GM18526 (cell line): ENCODE measurements around the gene ACTN1.

Source experiments
- POLR2A ChIP-seq: IDR thresholded peaks from 3 replicates; pipeline ENCODE4 v1.6.1; 2011; ENCODE audit not compliant: insufficient read length; ENCODE audit errors: extremely low read depth

ACTN1 gene

DNA sequence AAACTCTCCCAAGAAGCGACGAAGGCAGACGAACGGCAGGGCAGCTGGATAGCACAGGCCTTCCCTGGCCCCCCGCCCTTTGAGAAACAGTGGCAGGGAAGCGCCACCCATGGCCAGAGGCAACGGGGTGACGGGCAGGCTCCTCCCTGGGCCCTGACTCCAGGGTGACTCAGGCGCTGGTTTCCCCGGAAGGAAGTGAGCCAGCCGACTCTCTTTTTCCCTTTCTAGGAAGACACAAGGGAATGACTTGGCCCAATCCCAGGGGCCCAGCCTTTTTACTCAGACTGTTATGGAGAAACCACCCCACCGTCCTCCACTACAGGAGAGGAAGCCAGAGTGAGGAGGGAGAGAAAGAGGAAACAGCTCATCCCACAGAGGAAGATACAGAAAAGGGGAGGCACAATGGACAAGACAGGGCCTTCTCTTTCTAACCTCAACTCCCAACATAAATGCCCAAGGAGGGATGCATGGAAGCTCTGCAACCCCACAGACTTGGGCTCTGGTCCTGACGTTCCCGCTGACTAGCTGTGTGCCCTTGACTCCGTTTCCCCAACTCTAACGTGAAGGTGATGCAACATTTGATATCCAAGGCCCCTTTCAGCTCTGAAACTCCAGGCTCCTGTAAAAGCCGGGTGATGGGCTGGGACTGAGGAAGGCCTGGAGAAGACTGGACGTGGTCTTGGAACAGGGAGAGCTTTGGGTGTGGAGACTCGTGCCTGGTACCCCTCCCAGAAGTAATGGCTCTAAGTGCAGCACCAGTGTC, 27.9 kb downstream of the ACTN1 start:
- TF ChIP-seq POLR2A = no peak

DNA sequence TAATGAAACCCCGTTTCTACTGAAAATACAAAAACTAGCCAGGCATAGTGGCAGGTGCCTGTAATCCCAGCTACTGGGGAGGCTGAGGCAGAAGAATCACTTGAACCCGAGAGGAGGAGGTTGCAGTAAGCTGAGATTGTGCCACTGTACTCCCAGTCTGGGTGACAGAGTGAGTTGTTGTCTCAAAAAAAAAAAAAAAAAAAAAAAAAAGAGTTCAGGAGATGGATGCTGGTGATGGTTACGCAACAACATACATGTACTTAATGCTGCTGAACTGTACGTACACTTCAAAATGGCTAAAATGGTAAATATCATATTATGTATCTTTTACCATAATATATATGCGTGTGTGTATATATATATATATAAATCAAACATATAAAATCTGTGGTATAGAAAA, 29.0 kb downstream of the ACTN1 start:
- no peak for TF ChIP-seq POLR2A

DNA sequence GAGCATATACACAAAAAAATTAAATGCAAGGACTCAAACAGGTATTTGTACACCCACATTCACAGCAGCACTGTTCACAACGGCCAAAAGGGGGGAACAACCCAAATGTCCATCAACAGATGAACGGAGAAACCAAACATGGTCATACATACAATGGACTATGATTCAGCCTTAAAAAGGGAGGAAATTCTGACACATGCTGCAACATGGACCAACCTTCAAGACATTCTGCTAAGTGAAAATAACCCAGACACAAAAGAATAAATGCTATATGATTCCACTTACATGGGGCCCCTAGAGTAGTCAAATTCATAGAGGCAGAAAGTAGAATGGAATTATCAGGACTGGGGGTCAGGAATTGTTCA, 29.5 kb downstream of the ACTN1 start:
- TF ChIP-seq POLR2A = no peak

DNA sequence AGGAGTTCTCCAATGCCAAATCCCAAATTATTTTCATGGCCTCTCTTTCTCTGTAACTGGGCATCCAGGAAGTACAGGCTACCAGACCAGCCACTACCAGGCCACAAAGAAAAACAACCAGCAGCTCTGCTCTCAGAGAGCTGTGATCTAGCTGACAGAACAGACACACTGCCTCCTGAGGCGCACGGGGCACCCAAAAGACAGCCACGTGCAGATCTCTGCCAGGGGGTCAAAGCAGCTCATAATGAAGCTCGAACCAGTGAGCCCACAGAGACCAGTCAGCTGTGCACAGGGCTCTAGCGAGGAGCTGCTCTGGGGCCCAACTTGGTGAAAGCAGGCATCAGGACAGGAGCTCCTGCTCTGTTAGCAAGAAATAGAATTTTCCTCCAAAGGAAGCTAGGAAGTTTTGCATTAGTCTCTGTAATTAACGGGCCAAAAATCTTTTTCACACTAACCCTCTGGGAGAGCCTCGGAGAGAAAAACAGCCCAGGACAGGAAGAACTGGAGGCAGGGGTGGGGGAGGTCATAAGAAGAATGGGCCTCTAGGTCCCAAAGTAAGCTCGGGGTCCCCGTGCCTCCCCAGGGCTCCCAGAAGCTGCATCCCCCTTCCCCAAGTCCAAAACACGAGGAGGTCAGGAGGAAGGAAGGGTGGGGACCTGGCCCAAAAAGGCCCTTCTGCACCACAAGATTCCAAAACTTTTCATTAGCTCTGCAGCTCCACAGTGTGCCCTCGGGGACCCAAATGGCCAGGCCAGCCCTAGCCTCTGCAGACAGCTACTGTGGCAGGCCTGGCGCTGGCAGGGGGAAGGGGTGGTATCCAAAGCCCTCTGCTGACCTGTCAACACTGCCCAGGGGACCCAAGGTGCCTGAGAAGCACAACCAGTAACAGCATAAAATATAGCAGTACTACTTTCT, 30.2 kb downstream of the ACTN1 start:
- TF ChIP-seq POLR2A = no peak

DNA sequence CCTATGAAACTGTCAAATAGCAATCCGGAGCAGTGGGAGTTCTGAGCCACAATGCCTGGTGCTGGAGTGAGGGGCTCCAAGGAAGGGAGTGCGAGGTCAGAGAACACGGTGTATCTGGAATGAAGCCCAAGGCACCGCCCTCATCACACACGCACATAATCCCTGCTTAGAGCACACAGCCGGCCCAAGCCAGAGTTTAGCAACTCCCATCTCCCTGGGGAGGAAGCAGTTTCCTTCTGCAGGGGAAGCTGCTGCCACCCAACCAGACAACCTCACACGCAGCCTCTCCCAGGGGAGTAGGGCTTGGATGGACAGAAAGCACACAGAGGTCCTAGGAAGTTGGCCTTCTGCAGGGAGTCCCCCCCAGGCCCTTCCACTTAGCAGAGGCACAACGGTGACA, 31.3 kb downstream of the ACTN1 start:
- no peak for TF ChIP-seq POLR2A

DNA sequence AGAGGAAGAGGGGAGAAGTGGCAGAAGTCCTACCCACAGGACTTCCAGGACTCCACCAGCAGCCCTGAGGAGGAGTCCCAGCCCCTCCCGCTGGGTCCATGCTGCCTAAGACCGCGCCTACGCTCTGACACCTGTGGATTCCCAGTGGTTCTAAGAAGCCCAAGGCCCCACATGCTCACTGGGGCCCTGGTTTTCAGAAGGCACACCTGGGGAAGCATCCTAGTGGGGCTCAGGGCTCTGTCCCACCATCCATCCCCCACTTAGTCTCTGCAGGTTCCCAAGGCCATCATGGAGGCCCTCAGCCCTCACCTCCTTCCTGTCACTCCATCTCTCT, 32.6 kb downstream of the ACTN1 start:
- TF ChIP-seq POLR2A = no peak

DNA sequence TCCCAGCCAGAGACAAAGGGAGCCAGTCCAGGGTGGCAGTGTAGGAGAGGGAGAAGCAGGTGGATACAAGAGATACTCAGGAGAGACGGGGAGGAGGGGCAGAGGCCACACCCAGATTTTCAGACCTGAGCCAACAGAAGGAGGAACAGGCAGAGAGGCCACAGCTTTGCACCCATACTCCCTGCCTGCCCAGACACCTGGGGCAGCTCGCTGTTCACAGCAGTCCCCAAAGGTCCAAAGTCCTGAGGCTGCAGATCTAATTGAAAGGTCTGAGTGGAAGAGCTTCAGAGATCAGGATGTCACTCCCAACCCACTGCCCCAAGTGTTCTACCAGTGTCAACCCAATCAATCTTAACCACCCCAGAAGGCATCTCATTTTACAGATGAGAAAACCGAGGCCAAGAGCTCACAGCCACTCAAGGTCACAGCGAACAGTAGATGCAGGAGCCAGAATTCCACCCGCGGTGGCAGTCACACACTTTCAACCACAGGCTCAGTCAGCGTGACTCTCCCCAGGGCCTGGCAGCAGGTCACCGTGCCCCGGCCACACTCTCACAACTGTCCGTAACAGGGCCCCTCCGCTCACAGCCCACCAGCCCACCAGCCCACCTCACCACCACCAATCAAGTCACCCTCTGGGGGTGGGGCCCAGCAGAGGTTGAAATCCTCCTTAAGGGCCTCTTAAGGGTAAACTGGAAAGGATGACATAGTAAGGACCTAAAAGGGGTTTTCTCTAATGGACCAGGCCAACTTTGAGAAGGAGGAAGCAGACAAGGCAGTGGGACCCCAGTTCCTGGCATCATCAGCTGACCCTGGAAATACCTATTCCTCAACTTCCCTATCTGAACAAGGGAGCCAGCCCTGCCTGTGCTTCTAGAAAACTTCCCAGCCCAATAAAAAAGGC, 33.3 kb downstream of the ACTN1 start:
- TF ChIP-seq POLR2A = no peak

DNA sequence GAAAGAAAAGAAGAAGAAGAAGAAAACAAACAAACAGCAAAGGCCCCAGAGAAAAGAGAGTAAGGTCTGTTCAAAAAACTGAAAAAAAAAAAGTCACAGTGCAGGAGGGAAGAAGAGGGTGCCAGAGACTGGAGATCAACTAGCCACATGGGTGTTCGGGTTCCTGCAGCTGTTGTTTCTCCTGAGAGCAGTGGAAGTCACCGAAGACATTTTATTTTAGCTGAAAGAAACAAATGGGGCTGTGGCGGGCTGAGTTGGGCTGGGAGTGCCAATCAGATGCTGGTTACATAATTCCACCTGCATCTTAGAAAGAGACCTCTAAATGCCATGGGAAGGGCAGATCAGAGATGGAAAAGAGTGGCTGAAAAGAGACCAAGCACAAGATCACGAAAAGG, 33.9 kb downstream of the ACTN1 start:
- no peak for TF ChIP-seq POLR2A

DNA sequence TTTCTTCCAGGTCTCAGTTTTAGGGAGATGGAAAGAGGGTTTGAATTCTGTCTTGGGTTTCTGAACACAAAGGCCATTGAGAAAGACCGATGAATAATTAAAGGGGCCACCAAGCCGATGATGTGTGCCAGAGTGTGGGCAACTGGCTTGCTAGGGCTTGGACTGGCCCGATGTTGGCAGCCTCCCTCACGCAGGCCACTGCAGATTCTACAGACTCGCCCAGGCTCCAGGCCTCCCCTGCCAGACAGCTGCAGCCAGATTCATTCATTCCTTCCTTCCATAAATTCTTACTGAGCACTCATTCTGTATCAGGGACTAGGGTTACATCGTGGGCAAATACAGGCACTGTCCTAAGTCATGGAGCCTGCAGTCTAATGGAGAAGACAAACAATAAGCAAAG, 34.9 kb downstream of the ACTN1 start:
- TF ChIP-seq POLR2A = no peak

DNA sequence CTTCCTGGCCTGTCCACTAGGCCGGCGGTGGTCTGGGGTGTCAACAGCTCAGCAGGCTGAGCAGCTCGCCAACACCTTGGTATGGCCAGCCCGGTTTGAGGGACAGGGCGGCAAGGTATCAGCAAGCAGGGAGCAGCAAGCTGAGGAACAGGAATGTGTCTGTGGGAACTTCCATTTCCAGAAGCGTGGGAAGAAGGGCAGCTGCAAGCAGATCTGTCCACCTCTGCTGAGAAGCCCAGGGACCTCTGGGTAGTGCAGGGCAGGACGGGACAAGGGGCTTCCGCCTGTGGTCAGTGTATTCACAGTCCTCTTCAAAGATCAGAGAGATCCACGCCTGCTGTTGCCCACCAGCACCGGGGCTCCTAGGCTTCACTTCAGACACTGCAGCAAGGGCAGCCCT, 36.0 kb downstream of the ACTN1 start:
- TF ChIP-seq POLR2A = no peak

DNA sequence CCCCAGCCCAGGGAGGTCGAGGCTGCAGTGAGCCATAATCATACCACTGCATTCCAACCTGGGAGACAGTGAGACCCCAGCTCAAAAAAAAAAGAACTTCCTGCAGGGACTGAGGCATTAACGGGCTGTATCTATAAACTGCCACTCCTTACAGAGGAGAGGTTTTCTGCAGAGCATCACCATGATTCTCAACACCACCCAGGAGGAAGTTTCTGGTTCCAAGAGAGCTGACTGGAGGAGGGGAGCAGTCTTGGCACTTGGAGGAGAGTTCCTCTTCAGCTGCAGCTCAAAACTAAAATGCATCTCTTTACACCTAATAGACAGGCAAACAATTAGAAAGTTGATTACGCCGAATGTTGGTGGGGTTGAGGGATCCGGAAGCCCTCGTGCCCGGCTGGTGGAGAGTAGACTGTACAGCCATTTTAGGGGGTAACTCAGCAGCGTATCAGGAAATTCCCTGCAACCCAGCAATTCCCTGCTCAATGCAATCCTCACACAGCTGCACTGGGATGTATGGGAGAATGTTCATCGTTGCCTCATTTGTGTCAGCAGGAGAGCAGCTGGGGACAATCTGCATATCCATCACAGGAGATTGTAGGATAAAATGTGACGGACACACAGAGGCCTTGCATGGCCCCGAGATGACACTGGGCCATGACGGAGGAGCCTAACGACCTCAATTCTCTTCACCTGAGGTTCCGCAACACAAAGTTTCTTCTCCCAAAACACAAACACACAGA, 36.6 kb downstream of the ACTN1 start:
- TF ChIP-seq POLR2A = no peak

DNA sequence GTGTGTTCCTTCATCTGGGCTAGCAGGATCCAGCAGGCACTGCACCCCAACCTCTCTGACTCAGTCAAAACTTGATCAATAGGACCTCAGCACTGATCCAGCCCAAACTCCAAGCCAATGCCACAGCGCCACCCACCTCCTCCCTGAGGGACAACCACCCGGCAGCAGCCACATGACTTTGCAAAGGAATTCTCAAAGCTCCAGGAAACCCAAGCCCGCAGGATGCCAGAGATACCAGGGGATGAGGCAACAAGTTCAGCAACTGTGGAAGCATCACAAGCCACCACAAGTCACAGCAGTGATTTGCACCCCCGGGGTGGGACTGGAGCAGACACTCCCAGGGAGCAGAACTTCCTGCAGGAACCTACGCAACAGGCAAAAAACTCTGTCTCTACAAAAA, 37.3 kb downstream of the ACTN1 start:
- TF ChIP-seq POLR2A = no peak

DNA sequence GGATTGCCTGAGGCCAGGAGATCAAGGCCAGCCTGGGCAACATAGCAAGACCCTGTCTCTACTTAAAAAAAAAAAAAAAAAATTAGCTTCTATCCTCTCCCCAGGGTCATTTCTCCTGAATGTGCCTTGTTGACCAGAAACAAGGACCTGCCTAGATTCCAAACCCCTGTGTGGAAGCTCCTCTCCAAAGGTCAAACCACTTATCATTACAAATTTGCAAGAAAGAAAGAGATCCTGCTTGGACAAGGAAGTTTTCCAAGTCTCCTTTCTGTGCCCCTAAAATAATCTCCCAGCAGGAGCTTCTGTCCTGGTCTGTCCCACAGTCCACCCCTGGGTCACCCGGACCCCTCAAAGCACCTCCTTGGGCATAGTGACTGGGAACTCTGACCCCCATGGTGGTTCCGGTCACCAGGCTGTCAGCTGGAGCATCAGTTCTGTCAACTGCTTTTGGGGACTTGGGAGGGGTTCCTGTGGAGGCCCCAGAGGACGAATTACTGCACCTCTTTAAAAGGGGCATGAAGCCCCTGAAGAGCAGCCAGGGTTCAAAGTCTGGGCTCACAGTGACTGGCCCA, 38.4 kb downstream of the ACTN1 start:
- no peak for TF ChIP-seq POLR2A

DNA sequence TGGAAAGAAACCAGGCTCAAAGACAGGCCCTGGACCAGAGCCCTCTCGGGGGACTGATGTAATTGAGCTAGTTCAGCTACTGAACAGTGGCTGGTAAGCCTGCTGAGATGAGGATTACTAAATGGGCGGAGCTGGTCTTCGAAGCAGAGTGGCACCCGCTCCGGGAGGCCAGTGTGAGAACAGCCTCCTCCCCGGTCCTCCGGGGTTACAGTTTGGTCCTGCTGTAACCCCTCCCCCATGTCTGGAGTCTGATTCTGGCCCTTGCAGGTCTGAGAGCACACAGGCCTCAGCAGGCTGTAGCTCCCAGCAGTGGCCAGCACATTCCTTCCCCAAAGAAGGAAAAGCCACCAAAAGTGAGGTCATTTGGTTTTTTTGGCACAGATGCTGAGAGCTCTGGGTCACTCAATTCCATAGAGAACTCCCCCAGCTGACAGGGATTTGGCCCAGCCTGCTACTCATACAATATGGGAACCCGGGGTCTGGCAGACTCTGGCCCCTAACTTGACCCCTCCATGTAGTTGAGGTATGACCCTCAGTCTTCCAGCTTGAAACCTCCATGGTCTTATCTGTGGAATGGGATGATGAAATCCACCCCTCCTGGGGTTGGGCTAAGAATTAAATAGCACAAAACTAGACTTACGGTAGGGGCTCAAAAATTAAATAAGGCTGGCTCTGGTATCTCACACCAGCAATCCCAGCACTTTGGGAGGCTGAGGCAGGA, 39.0 kb downstream of the ACTN1 start:
- no peak for TF ChIP-seq POLR2A
